IPS-15b (cell line): ENCODE data around the gene DPP10.

Experiments
- H3K27me3 ChIP-seq: one replicate; pipeline ENCODE4 v1.6.1; 2013; ENCODE audit warnings: low read length; ENCODE audit not compliant: control insufficient read depth, insufficient read depth
- H3K36me3 ChIP-seq: one replicate; pipeline ENCODE4 v1.6.1; 2013; ENCODE audit warnings: low read length; ENCODE audit not compliant: control insufficient read depth, insufficient read depth
- H3K4me1 ChIP-seq: one replicate; pipeline ENCODE4 v1.6.1; 2013; ENCODE audit warnings: mild to moderate bottlenecking, low read length; ENCODE audit not compliant: control insufficient read depth, insufficient read depth
- H3K4me3 ChIP-seq: one replicate; pipeline ENCODE4 v1.5.1; 2013; ENCODE audit warnings: low read depth, low read length
- H3K9ac ChIP-seq: one replicate; pipeline ENCODE4 v1.6.1; 2013; ENCODE audit warnings: low read depth, mild to moderate bottlenecking, low read length
- H3K9me3 ChIP-seq: one replicate; pipeline ENCODE4 v1.6.1; 2013; ENCODE audit warnings: mild to moderate bottlenecking, low read length; ENCODE audit not compliant: control insufficient read depth, insufficient read depth

The DPP10 gene

GRCh38 chr2:115560666-115561065 is 1118.2 kb downstream of the DPP10 start:
- H3K4me3 ChIP-seq, result no peak overlapping the region
- H3K9me3 ChIP-seq, result no peaks in the 10 kb centered on the region
- H3K9ac ChIP-seq, result no peak overlapping the region
- H3K27me3 ChIP-seq, result no peaks in the 10 kb centered on the region
- no peaks in the 10 kb centered on the region for H3K36me3 ChIP-seq
- peaks cover 10% of the 10 kb centered on the region for H3K4me1 ChIP-seq

GRCh38 chr2:115568643-115569042 is 1126.2 kb downstream of the DPP10 start:
- Histone ChIP-seq H3K9me3 (no peaks in the 10 kb centered on the region), H3K9ac (no peak overlapping the region), H3K4me1 (no peaks in the 10 kb centered on the region), H3K27me3 (no peaks in the 10 kb centered on the region), H3K36me3 (no peaks in the 10 kb centered on the region), H3K4me3 (no peak overlapping the region)

- no peaks in the 10 kb centered on the region for H3K36me3 ChIP-seq
- H3K9ac ChIP-seq, result no peak overlapping the region
- no peak overlapping the region for H3K4me3 ChIP-seq
- H3K27me3 ChIP-seq, result no peaks in the 10 kb centered on the region
- H3K9me3 ChIP-seq, result no peaks in the 10 kb centered on the region
- H3K4me1 ChIP-seq, result no peaks in the 10 kb centered on the region
Observed at GRCh38 chr2:115569547-115569946, 1127.1 kb downstream of the DPP10 start.

- H3K4me1 ChIP-seq, result no peaks in the 10 kb centered on the region
- H3K9me3 ChIP-seq, result no peaks in the 10 kb centered on the region
- H3K36me3 ChIP-seq, result no peaks in the 10 kb centered on the region
- no peak overlapping the region for H3K4me3 ChIP-seq
- H3K27me3 ChIP-seq, result no peaks in the 10 kb centered on the region
- no peak overlapping the region for H3K9ac ChIP-seq
Observed at GRCh38 chr2:115572746-115573145, 1130.3 kb downstream of the DPP10 start.

- no peaks in the 10 kb centered on the region for H3K27me3 ChIP-seq
- H3K36me3 ChIP-seq, result no peaks in the 10 kb centered on the region
- no peaks in the 10 kb centered on the region for H3K9me3 ChIP-seq
- no peak overlapping the region for H3K9ac ChIP-seq
- no peaks in the 10 kb centered on the region for H3K4me1 ChIP-seq
- no peak overlapping the region for H3K4me3 ChIP-seq
Observed at GRCh38 chr2:115573756-115574155, 1131.3 kb downstream of the DPP10 start.

- no peaks in the 10 kb centered on the region for H3K4me1 ChIP-seq
- H3K4me3 ChIP-seq, result no peak overlapping the region
- no peaks in the 10 kb centered on the region for H3K27me3 ChIP-seq
- H3K9me3 ChIP-seq, result no peaks in the 10 kb centered on the region
- H3K36me3 ChIP-seq, result no peaks in the 10 kb centered on the region
- no peak overlapping the region for H3K9ac ChIP-seq
Observed at GRCh38 chr2:115574667-115575066, 1132.2 kb downstream of the DPP10 start.

- Histone ChIP-seq H3K27me3 (no peaks in the 10 kb centered on the region), H3K9me3 (no peaks in the 10 kb centered on the region), H3K36me3 (no peaks in the 10 kb centered on the region), H3K4me1 (no peaks in the 10 kb centered on the region), H3K4me3 (no peak overlapping the region), H3K9ac (no peak overlapping the region)
Observed at GRCh38 chr2:115580784-115581183, 1138.3 kb downstream of the DPP10 start.

GRCh38 chr2:115584507-115584906 is 1142.1 kb downstream of the DPP10 start:
- Histone ChIP-seq H3K9ac (no peak overlapping the region), H3K36me3 (no peaks in the 10 kb centered on the region), H3K9me3 (no peaks in the 10 kb centered on the region), H3K4me3 (no peak overlapping the region), H3K4me1 (no peaks in the 10 kb centered on the region), H3K27me3 (no peaks in the 10 kb centered on the region)

- H3K9me3 ChIP-seq, result peaks cover 5% of the 10 kb centered on the region
- no peaks in the 10 kb centered on the region for H3K27me3 ChIP-seq
- peaks cover 31% of the 10 kb centered on the region for H3K4me1 ChIP-seq
- H3K4me3 ChIP-seq, result peak overlapping the region; percentile 11
- no peak overlapping the region for H3K9ac ChIP-seq
- peaks cover 2% of the 10 kb centered on the region for H3K36me3 ChIP-seq
Observed at GRCh38 chr2:115596659-115597375, 1154.4 kb downstream of the DPP10 start.

- Histone ChIP-seq H3K4me3 (no peak overlapping the region), H3K9ac (no peak overlapping the region), H3K4me1 (peaks cover 15% of the 10 kb centered on the region), H3K9me3 (no peaks in the 10 kb centered on the region), H3K27me3 (no peaks in the 10 kb centered on the region), H3K36me3 (no peaks in the 10 kb centered on the region)
Observed at GRCh38 chr2:115603285-115603684, 1160.8 kb downstream of the DPP10 start.

- no peaks in the 10 kb centered on the region for H3K4me1 ChIP-seq
- no peak overlapping the region for H3K4me3 ChIP-seq
- no peaks in the 10 kb centered on the region for H3K27me3 ChIP-seq
- H3K36me3 ChIP-seq, result no peaks in the 10 kb centered on the region
- H3K9me3 ChIP-seq, result no peaks in the 10 kb centered on the region
- no peak overlapping the region for H3K9ac ChIP-seq
Observed at GRCh38 chr2:115606350-115606749, 1163.9 kb downstream of the DPP10 start.

- H3K9me3 ChIP-seq, result no peaks in the 10 kb centered on the region
- H3K9ac ChIP-seq, result no peak overlapping the region
- no peaks in the 10 kb centered on the region for H3K27me3 ChIP-seq
- no peak overlapping the region for H3K4me3 ChIP-seq
- H3K4me1 ChIP-seq, result no peaks in the 10 kb centered on the region
- H3K36me3 ChIP-seq, result no peaks in the 10 kb centered on the region
Observed at GRCh38 chr2:115609978-115610377, 1167.5 kb downstream of the DPP10 start.
